ENCODE measurements around the gene TAP1.
"Not testable (repeated sequence)": the region's sequence is repeated elsewhere in the genome, so short reads cannot be mapped to it uniquely, and the experiment has no call there.

Gene TAP1

GRCh38 chr6:32853541-32854375, at the start of gene TAP1, which contains the start of gene PSMB9:
Gene TAP1, minus strand, starts transcription at chr6:32853704. Its CDS starts 68 bp downstream, at chr6:32853636.
Gene PSMB9, plus strand, starts transcription at chr6:32854192. Its CDS starts 38 bp downstream, at chr6:32854230.
- FAIRE-seq (no peak), DNase-seq (ENCODE audit: insufficient read length, low spot score) (peak; percentile 87)
- peak; percentile 73 for TF ChIP-seq POLR2A (IDR thresholded peaks at IDR 0.05; ENCODE audit: low read depth, low read length)

- no peak for FAIRE-seq
- TF ChIP-seq POLR2A (IDR thresholded peaks at IDR 0.05; ENCODE audit: low read depth, low read length), result no peak
- DNase-seq (ENCODE audit: insufficient read length, low spot score), result no peak
These were observed 41.5 kb upstream of the TAP1 start for GRCh38 chr6:32895006-32895345.

- peak; percentile 91 for DNase-seq (ENCODE audit: insufficient read length, low spot score)
- peak; percentile 73 for TF ChIP-seq POLR2A (IDR thresholded peaks at IDR 0.05; ENCODE audit: low read depth, low read length)
- FAIRE-seq, result peak; percentile 91
These were observed 40.8 kb upstream of the TAP1 start for GRCh38 chr6:32894085-32895005.

- DNase-seq (ENCODE audit: insufficient read length, low spot score) (no peak), FAIRE-seq (no peak)
- TF ChIP-seq POLR2A (IDR thresholded peaks at IDR 0.05; ENCODE audit: low read depth, low read length), result no peak
These were observed 37.3 kb upstream of the TAP1 start for GRCh38 chr6:32890831-32891230.

- no peak for DNase-seq (ENCODE audit: insufficient read length, low spot score)
- no peak for FAIRE-seq
- no peak for TF ChIP-seq POLR2A (IDR thresholded peaks at IDR 0.05; ENCODE audit: low read depth, low read length)
These were observed 36.0 kb upstream of the TAP1 start for GRCh38 chr6:32889533-32889932.

- FAIRE-seq, result no peak
- DNase-seq (ENCODE audit: insufficient read length, low spot score), result no peak
- TF ChIP-seq POLR2A (IDR thresholded peaks at IDR 0.05; ENCODE audit: low read depth, low read length), result no peak
These were observed 35.1 kb upstream of the TAP1 start for GRCh38 chr6:32888576-32888975.

GRCh38 chr6:32887616-32888015, 34.1 kb upstream of the TAP1 start:
- DNase-seq (ENCODE audit: insufficient read length, low spot score) (no peak), FAIRE-seq (no peak)
- TF ChIP-seq POLR2A (IDR thresholded peaks at IDR 0.05; ENCODE audit: low read depth, low read length), result no peak

- peak; percentile 91 for FAIRE-seq
- no peak for TF ChIP-seq POLR2A (IDR thresholded peaks at IDR 0.05; ENCODE audit: low read depth, low read length)
- peak; percentile 30 for DNase-seq (ENCODE audit: insufficient read length, low spot score)
These were observed 33.3 kb upstream of the TAP1 start for GRCh38 chr6:32886681-32887383.

GRCh38 chr6:32885698-32886286, 32.3 kb upstream of the TAP1 start:
- FAIRE-seq (peak; percentile 38), DNase-seq (ENCODE audit: insufficient read length, low spot score) (no peak)
- TF ChIP-seq POLR2A (IDR thresholded peaks at IDR 0.05; ENCODE audit: low read depth, low read length), result no peak

- FAIRE-seq, result no peak
- no peak for TF ChIP-seq POLR2A (IDR thresholded peaks at IDR 0.05; ENCODE audit: low read depth, low read length)
- DNase-seq (ENCODE audit: insufficient read length, low spot score), result no peak
These were observed 30.3 kb upstream of the TAP1 start for GRCh38 chr6:32883789-32884188.

- no peak for TF ChIP-seq POLR2A (IDR thresholded peaks at IDR 0.05; ENCODE audit: low read depth, low read length)
- DNase-seq (ENCODE audit: insufficient read length, low spot score) (no peak), FAIRE-seq (peak; percentile 78)
These were observed 29.4 kb upstream of the TAP1 start for GRCh38 chr6:32882879-32883250.

GRCh38 chr6:32880962-32881361, 27.5 kb upstream of the TAP1 start:
- FAIRE-seq; DNase-seq (ENCODE audit: insufficient read length, low spot score): not testable (repeated sequence)

GRCh38 chr6:32879691-32880090, 26.2 kb upstream of the TAP1 start:
- no peak for TF ChIP-seq POLR2A (IDR thresholded peaks at IDR 0.05; ENCODE audit: low read depth, low read length)
- no peak for FAIRE-seq
- no peak for DNase-seq (ENCODE audit: insufficient read length, low spot score)
